Measurements from ENCODE around the gene XRCC1.

The XRCC1 gene

DNA sequence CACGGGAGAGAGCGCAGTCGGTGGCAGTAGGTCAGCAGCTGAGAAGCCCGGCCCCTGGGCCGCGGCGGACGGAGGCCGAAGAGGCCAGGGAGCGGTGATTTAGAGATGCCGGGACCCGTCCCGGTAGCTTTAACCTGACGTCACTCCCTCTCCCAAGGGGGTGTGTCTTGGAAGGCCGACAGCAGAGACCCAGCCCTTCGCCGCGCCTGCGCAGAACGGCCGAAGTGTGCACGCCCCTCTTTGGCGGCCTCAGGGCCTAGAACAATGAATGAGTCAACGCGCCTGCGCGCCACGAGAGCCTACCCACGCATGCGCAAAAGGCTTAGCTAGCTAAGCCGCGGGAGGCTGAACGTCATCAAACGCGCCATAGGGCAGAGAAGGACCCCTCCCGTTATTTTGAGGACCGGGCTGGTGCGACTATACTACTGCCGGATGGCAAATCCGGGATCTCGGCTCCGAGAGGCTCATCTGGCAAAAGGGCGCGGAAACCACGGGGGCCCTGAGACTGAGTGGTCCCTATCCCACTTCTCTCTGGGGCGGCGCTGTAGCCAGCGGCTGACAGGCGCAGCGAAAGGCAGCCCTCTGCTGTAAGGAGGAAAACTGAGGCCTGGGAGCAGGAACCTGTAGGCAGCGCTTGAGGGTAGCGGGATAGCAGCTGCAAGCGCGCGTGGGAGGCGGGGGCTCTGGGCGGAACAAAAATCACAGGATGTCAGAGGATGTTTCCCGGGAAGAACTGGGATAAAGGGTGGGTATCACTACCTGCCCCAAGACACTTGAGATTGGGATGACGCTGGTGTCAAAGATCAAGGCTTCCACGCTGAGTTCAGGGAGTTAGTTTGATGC, 20.9 kb upstream of the XRCC1 start, which contains the start of the genes IRGQ and ZNF576:
Gene IRGQ, minus strand, starts transcription at position 136 of the 843 bp plus-strand sequence. CDS start 796 bp downstream, outside the sequence.
Gene ZNF576, plus strand, starts transcription at position 597 of the 843 bp plus-strand sequence. CDS start 514 bp downstream, outside the sequence.
- Histone ChIP-seq H3K36me3 (replicated peaks in 1 of 2; ENCODE audit: control insufficient read depth in 2 of 2, insufficient read depth in 2 of 2, low read length in 2 of 2) (peaks cover 28 to 67% of the 10 kb centered on the region in 2 donors), H3K9me3 (replicated peaks in 1 of 2; ENCODE audit: control insufficient read depth in 2 of 2, insufficient read depth in 1 of 2, low read depth in 1 of 2, low read length in 2 of 2) (no peaks in the 10 kb centered on the region), H2AFZ (ENCODE audit: low read length) (peak within 1 kb of the TSS; percentile 84), H3K27ac (replicated peaks; ENCODE audit: low read length) (peak within 1 kb of the TSS; percentile 95), H3K4me1 (ENCODE audit: control insufficient read depth in 2 of 2, insufficient read depth in 1 of 2, low read depth in 1 of 2, low read length in 2 of 2) (peaks cover 7 to 8% of the 10 kb centered on the region in 2 donors), H3K79me1 (ENCODE audit: low read depth, low read length) (peaks cover 17% of the 10 kb centered on the region), H3K18ac (ENCODE audit: low read length) (peak within 1 kb of the TSS; percentile 91), H3K9ac (ENCODE audit: low read depth, low read length, poor library complexity) (peak within 1 kb of the TSS; percentile 96), H2BK5ac (ENCODE audit: low read length) (peak within 1 kb of the TSS; percentile 59), H2BK12ac (ENCODE audit: low read length) (no peak within 1 kb of the TSS), H2BK120ac (ENCODE audit: low read depth, low read length) (no peak within 1 kb of the TSS), H3K27me3 (ENCODE audit: control insufficient read depth in 3 of 3, insufficient read depth in 3 of 3, low read depth in 1 of 3, low read length in 3 of 3) (no peaks in the 10 kb centered on the region), H3K14ac (ENCODE audit: low read length) (peak within 1 kb of the TSS; percentile 91), H4K91ac (ENCODE audit: low read depth, low read length, poor library complexity) (no peak within 1 kb of the TSS), H3K4me3 (ENCODE audit: low read length in 2 of 2) (peak within 1 kb of the TSS; percentile 69 to 83), H3K4me2 (ENCODE audit: insufficient read depth, low read length, poor library complexity, severe bottlenecking) (peak within 1 kb of the TSS; percentile 90), H2AK5ac (ENCODE audit: low read depth, low read length) (peak within 1 kb of the TSS; percentile 44), H3K23ac (ENCODE audit: low read depth, low read length, poor library complexity) (peak within 1 kb of the TSS; percentile 56), H4K8ac (ENCODE audit: low read depth, low read length) (peak within 1 kb of the TSS; percentile 19), H3K4ac (ENCODE audit: low read length) (no peak within 1 kb of the TSS), H2BK15ac (ENCODE audit: low read length) (no peak within 1 kb of the TSS)
- WGBS, 2 donors (ENCODE audit: extremely low coverage in 2 of 2, insufficient read length in 2 of 2, insufficient replicate concordance in 1 of 2) = no CpG with 5 or more reads among the region's 60 CpGs
- peak; percentile 100 for DNase-seq (ENCODE audit: low spot score)

DNA sequence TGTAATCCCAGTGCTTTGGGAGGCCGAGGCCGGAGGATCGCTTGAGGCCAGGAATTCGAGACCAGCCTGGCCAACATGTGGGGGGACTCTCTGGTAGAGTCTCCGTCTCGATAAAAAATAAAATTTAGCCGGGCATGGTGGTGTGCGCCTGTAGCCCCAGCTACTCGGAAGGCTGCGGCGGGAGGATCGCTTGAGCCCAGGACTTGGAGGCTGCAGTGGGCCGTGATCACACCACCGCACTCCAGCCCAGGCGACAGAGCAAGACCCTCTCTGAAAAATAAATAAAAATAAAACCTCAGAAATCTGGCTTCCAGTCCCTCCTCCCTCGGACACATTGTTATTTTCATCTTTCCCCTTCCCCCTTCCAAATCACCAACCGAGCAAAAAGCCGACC, 20.3 kb upstream of the XRCC1 start:
- Histone ChIP-seq H3K4me3 (ENCODE audit: low read length in 2 of 2) (peak overlapping the region; percentile 60 to 83), H3K27me3 (ENCODE audit: control insufficient read depth in 3 of 3, insufficient read depth in 3 of 3, low read depth in 1 of 3, low read length in 3 of 3) (no peaks in the 10 kb centered on the region), H3K18ac (ENCODE audit: low read length) (peak overlapping the region; percentile 74), H3K9ac (ENCODE audit: low read depth, low read length, poor library complexity) (peak overlapping the region; percentile 80), H3K4me1 (ENCODE audit: control insufficient read depth in 2 of 2, insufficient read depth in 1 of 2, low read depth in 1 of 2, low read length in 2 of 2) (peaks cover 7 to 8% of the 10 kb centered on the region in 2 donors), H2AK5ac (ENCODE audit: low read depth, low read length) (no peak overlapping the region), H3K14ac (ENCODE audit: low read length) (no peak overlapping the region), H2AFZ (ENCODE audit: low read length) (peak overlapping the region; percentile 72), H3K27ac (replicated peaks; ENCODE audit: low read length) (no peak overlapping the region), H2BK120ac (ENCODE audit: low read depth, low read length) (no peak overlapping the region), H4K8ac (ENCODE audit: low read depth, low read length) (no peak overlapping the region), H3K4ac (ENCODE audit: low read length) (no peak overlapping the region), H3K4me2 (ENCODE audit: insufficient read depth, low read length, poor library complexity, severe bottlenecking) (peak overlapping the region; percentile 88), H2BK15ac (ENCODE audit: low read length) (no peak overlapping the region), H2BK5ac (ENCODE audit: low read length) (peak overlapping the region; percentile 42), H3K9me3 (replicated peaks in 1 of 2; ENCODE audit: control insufficient read depth in 2 of 2, insufficient read depth in 1 of 2, low read depth in 1 of 2, low read length in 2 of 2) (no peaks in the 10 kb centered on the region), H3K23ac (ENCODE audit: low read depth, low read length, poor library complexity) (peak overlapping the region; percentile 56), H4K91ac (ENCODE audit: low read depth, low read length, poor library complexity) (no peak overlapping the region), H3K36me3 (replicated peaks in 1 of 2; ENCODE audit: control insufficient read depth in 2 of 2, insufficient read depth in 2 of 2, low read length in 2 of 2) (peaks cover 29 to 67% of the 10 kb centered on the region in 2 donors), H2BK12ac (ENCODE audit: low read length) (no peak overlapping the region), H3K79me1 (ENCODE audit: low read depth, low read length) (peaks cover 17% of the 10 kb centered on the region)
- no peak for DNase-seq (ENCODE audit: low spot score)
- WGBS, 2 donors (ENCODE audit: extremely low coverage in 2 of 2, insufficient read length in 2 of 2, insufficient replicate concordance in 1 of 2) = no CpG with 5 or more reads among the region's 18 CpGs

GRCh38 chr19:43594710-43595604, 19.6 kb upstream of the XRCC1 start:
- H2AFZ ChIP-seq (ENCODE audit: low read length) = peak overlapping the region; percentile 72
- peak; percentile 53 for DNase-seq (ENCODE audit: low spot score)
- H2BK120ac ChIP-seq (ENCODE audit: low read depth, low read length) = no peak overlapping the region
- peak overlapping the region; percentile 91 for H3K14ac ChIP-seq (ENCODE audit: low read length)
- H3K18ac ChIP-seq (ENCODE audit: low read length) = peak overlapping the region; percentile 45
- H2BK5ac ChIP-seq (ENCODE audit: low read length) = peak overlapping the region; percentile 42
- H3K27me3 ChIP-seq (ENCODE audit: control insufficient read depth in 3 of 3, insufficient read depth in 3 of 3, low read depth in 1 of 3, low read length in 3 of 3) = no peaks in the 10 kb centered on the region
- peak overlapping the region; percentile 44 for H2AK5ac ChIP-seq (ENCODE audit: low read depth, low read length)
- no peak overlapping the region for H2BK15ac ChIP-seq (ENCODE audit: low read length)
- no peak overlapping the region for H2BK12ac ChIP-seq (ENCODE audit: low read length)
- no CpG with 5 or more reads among the region's 64 CpGs for WGBS, 2 donors (ENCODE audit: extremely low coverage in 2 of 2, insufficient read length in 2 of 2, insufficient replicate concordance in 1 of 2)
- peak overlapping the region; percentile 88 for H3K4me2 ChIP-seq (ENCODE audit: insufficient read depth, low read length, poor library complexity, severe bottlenecking)
- peak overlapping the region; percentile 96 for H3K9ac ChIP-seq (ENCODE audit: low read depth, low read length, poor library complexity)
- peaks cover 7 to 8% of the 10 kb centered on the region in 2 donors for H3K4me1 ChIP-seq (ENCODE audit: control insufficient read depth in 2 of 2, insufficient read depth in 1 of 2, low read depth in 1 of 2, low read length in 2 of 2)
- H4K8ac ChIP-seq (ENCODE audit: low read depth, low read length) = no peak overlapping the region
- H3K36me3 ChIP-seq (replicated peaks in 1 of 2; ENCODE audit: control insufficient read depth in 2 of 2, insufficient read depth in 2 of 2, low read length in 2 of 2) = peaks cover 31 to 68% of the 10 kb centered on the region in 2 donors
- H3K9me3 ChIP-seq (replicated peaks in 1 of 2; ENCODE audit: control insufficient read depth in 2 of 2, insufficient read depth in 1 of 2, low read depth in 1 of 2, low read length in 2 of 2) = no peaks in the 10 kb centered on the region
- H3K79me1 ChIP-seq (ENCODE audit: low read depth, low read length) = peaks cover 17% of the 10 kb centered on the region
- H3K27ac ChIP-seq (replicated peaks; ENCODE audit: low read length) = no peak overlapping the region
- no peak overlapping the region for H3K4ac ChIP-seq (ENCODE audit: low read length)
- H4K91ac ChIP-seq (ENCODE audit: low read depth, low read length, poor library complexity) = no peak overlapping the region
- peak overlapping the region; percentile 56 for H3K23ac ChIP-seq (ENCODE audit: low read depth, low read length, poor library complexity)
- peak overlapping the region; percentile 60 to 83 for H3K4me3 ChIP-seq (ENCODE audit: low read length in 2 of 2)
